Ishikawa (cell line): Measurements from ENCODE around the gene DENND4C.

ENCODE experiments used
- CEBPB ChIP-seq: IDR thresholded peaks from 2 replicates; pipeline ENCODE4 v1.6.1; 2012
- CREB1 ChIP-seq: IDR thresholded peaks from 2 replicates; pipeline ENCODE4 v1.6.1; 2012; ENCODE audit warnings: low read depth
- EP300 ChIP-seq: IDR thresholded peaks from 2 replicates; pipeline ENCODE4 v1.6.1; 2012; ENCODE audit warnings: borderline replicate concordance
- FOXM1 ChIP-seq: IDR thresholded peaks from 2 replicates; pipeline ENCODE4 v1.6.1; 2012; ENCODE audit warnings: low read depth, borderline replicate concordance
- NFIC ChIP-seq: IDR thresholded peaks from 2 replicates; pipeline ENCODE4 v1.6.1; 2012
- TAF1 ChIP-seq: IDR thresholded peaks from 2 replicates; pipeline ENCODE4 v1.6.1; 2012; ENCODE audit warnings: low read depth, mild to moderate bottlenecking
- TCF12 ChIP-seq: IDR thresholded peaks from 2 replicates; pipeline ENCODE4 v1.6.1; 2012; ENCODE audit warnings: low read depth
- TEAD4 ChIP-seq: IDR thresholded peaks from 2 replicates; pipeline ENCODE4 v1.6.1; 2012
- TF ChIP-seq, protein P1 (sequence below): IDR thresholded peaks from 2 replicates; pipeline ENCODE4 v1.6.1; 2012; ENCODE audit warnings: low read depth, mild to moderate bottlenecking

DNA sequence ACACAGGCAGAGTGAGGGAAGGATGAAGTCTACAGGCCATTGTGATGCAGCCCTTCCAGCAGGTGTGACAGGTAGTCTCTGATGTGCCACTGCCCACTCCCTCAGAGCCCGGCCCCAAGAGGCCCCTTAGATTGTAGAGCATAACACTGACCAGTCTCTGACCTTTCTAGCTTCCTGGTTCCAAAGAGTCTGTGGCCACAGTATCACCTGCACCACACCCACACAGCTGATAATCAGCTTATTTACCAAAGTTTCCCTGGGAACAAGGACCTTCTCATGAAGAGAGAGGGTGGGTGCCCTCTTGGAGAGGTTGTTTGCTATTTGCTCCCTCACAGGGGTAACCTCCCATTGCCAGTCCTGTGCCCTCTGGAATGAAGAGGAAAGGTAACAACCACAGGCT, 167.4 kb downstream of the DENND4C start:
- TF ChIP-seq TAF1 (no peak), CREB1 (no peak), FOXM1 (no peak), EP300 (no peak), TEAD4 (no peak), NFIC (no peak), TCF12 (no peak), CEBPB (no peak)
- TF ChIP-seq, protein P1, sequence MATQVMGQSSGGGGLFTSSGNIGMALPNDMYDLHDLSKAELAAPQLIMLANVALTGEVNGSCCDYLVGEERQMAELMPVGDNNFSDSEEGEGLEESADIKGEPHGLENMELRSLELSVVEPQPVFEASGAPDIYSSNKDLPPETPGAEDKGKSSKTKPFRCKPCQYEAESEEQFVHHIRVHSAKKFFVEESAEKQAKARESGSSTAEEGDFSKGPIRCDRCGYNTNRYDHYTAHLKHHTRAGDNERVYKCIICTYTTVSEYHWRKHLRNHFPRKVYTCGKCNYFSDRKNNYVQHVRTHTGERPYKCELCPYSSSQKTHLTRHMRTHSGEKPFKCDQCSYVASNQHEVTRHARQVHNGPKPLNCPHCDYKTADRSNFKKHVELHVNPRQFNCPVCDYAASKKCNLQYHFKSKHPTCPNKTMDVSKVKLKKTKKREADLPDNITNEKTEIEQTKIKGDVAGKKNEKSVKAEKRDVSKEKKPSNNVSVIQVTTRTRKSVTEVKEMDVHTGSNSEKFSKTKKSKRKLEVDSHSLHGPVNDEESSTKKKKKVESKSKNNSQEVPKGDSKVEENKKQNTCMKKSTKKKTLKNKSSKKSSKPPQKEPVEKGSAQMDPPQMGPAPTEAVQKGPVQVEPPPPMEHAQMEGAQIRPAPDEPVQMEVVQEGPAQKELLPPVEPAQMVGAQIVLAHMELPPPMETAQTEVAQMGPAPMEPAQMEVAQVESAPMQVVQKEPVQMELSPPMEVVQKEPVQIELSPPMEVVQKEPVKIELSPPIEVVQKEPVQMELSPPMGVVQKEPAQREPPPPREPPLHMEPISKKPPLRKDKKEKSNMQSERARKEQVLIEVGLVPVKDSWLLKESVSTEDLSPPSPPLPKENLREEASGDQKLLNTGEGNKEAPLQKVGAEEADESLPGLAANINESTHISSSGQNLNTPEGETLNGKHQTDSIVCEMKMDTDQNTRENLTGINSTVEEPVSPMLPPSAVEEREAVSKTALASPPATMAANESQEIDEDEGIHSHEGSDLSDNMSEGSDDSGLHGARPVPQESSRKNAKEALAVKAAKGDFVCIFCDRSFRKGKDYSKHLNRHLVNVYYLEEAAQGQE: no peak
